ENCODE data around the gene PABPC1L.

PABPC1L gene

GRCh38 chr20:44973053-44973452, 63.2 kb downstream of the PABPC1L start (continued):
- TF ChIP-seq, protein P1, sequence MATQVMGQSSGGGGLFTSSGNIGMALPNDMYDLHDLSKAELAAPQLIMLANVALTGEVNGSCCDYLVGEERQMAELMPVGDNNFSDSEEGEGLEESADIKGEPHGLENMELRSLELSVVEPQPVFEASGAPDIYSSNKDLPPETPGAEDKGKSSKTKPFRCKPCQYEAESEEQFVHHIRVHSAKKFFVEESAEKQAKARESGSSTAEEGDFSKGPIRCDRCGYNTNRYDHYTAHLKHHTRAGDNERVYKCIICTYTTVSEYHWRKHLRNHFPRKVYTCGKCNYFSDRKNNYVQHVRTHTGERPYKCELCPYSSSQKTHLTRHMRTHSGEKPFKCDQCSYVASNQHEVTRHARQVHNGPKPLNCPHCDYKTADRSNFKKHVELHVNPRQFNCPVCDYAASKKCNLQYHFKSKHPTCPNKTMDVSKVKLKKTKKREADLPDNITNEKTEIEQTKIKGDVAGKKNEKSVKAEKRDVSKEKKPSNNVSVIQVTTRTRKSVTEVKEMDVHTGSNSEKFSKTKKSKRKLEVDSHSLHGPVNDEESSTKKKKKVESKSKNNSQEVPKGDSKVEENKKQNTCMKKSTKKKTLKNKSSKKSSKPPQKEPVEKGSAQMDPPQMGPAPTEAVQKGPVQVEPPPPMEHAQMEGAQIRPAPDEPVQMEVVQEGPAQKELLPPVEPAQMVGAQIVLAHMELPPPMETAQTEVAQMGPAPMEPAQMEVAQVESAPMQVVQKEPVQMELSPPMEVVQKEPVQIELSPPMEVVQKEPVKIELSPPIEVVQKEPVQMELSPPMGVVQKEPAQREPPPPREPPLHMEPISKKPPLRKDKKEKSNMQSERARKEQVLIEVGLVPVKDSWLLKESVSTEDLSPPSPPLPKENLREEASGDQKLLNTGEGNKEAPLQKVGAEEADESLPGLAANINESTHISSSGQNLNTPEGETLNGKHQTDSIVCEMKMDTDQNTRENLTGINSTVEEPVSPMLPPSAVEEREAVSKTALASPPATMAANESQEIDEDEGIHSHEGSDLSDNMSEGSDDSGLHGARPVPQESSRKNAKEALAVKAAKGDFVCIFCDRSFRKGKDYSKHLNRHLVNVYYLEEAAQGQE (tag by site-specific recombination; IDR thresholded peaks at IDR 0.05), result no peak
- TF ChIP-seq ZNF112 (tag by site-specific recombination; IDR thresholded peaks at IDR 0.05), result no peak
- TF ChIP-seq ZNF433 (tag by site-specific recombination; IDR thresholded peaks at IDR 0.05; ENCODE audit: low read depth), result no peak
- no peak for TF ChIP-seq ZSCAN16 (tag by site-specific recombination; IDR thresholded peaks at IDR 0.05)
- TF ChIP-seq, protein P2, sequence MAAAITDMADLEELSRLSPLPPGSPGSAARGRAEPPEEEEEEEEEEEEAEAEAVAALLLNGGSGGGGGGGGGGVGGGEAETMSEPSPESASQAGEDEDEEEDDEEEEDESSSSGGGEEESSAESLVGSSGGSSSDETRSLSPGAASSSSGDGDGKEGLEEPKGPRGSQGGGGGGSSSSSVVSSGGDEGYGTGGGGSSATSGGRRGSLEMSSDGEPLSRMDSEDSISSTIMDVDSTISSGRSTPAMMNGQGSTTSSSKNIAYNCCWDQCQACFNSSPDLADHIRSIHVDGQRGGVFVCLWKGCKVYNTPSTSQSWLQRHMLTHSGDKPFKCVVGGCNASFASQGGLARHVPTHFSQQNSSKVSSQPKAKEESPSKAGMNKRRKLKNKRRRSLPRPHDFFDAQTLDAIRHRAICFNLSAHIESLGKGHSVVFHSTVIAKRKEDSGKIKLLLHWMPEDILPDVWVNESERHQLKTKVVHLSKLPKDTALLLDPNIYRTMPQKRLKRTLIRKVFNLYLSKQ (tag by site-specific recombination; IDR thresholded peaks at IDR 0.05; ENCODE audit: borderline replicate concordance), result no peak
- TF ChIP-seq ZNF677 (tag by site-specific recombination; IDR thresholded peaks at IDR 0.05), result no peak
- TF ChIP-seq, protein P3, sequence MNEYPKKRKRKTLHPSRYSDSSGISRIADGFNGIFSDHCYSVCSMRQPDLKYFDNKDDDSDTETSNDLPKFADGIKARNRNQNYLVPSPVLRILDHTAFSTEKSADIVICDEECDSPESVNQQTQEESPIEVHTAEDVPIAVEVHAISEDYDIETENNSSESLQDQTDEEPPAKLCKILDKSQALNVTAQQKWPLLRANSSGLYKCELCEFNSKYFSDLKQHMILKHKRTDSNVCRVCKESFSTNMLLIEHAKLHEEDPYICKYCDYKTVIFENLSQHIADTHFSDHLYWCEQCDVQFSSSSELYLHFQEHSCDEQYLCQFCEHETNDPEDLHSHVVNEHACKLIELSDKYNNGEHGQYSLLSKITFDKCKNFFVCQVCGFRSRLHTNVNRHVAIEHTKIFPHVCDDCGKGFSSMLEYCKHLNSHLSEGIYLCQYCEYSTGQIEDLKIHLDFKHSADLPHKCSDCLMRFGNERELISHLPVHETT (tag by site-specific recombination; IDR thresholded peaks at IDR 0.05), result peak; percentile 64; the same call in 1 of the 2 replicates
- no peak for TF ChIP-seq ZNF514 (tag by site-specific recombination; IDR thresholded peaks at IDR 0.05)
- no peak for TF ChIP-seq PBX3 (CRISPR knock-in tag; IDR thresholded peaks at IDR 0.05)
- TF ChIP-seq, protein P4, sequence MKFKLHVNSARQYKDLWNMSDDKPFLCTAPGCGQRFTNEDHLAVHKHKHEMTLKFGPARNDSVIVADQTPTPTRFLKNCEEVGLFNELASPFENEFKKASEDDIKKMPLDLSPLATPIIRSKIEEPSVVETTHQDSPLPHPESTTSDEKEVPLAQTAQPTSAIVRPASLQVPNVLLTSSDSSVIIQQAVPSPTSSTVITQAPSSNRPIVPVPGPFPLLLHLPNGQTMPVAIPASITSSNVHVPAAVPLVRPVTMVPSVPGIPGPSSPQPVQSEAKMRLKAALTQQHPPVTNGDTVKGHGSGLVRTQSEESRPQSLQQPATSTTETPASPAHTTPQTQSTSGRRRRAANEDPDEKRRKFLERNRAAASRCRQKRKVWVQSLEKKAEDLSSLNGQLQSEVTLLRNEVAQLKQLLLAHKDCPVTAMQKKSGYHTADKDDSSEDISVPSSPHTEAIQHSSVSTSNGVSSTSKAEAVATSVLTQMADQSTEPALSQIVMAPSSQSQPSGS (tag by site-specific recombination; IDR thresholded peaks at IDR 0.05; ENCODE audit: low read depth), result peak; percentile 80
- TF ChIP-seq ZNF571 (tag by site-specific recombination; IDR thresholded peaks at IDR 0.05), result no peak
- TF ChIP-seq KLF10 (tag by site-specific recombination; IDR thresholded peaks at IDR 0.05), result 0 out of 2 replicates have a peak, but pooled peaks have one; percentile 50
- TF ChIP-seq ZNF324 (tag by site-specific recombination; IDR thresholded peaks at IDR 0.05), result no peak
- no peak for TF ChIP-seq ZNF280D (tag by site-specific recombination; IDR thresholded peaks at IDR 0.05)
- no peak for TF ChIP-seq ZNF214 (tag by site-specific recombination; IDR thresholded peaks at IDR 0.05; ENCODE audit: borderline replicate concordance)
- TF ChIP-seq, protein P5, sequence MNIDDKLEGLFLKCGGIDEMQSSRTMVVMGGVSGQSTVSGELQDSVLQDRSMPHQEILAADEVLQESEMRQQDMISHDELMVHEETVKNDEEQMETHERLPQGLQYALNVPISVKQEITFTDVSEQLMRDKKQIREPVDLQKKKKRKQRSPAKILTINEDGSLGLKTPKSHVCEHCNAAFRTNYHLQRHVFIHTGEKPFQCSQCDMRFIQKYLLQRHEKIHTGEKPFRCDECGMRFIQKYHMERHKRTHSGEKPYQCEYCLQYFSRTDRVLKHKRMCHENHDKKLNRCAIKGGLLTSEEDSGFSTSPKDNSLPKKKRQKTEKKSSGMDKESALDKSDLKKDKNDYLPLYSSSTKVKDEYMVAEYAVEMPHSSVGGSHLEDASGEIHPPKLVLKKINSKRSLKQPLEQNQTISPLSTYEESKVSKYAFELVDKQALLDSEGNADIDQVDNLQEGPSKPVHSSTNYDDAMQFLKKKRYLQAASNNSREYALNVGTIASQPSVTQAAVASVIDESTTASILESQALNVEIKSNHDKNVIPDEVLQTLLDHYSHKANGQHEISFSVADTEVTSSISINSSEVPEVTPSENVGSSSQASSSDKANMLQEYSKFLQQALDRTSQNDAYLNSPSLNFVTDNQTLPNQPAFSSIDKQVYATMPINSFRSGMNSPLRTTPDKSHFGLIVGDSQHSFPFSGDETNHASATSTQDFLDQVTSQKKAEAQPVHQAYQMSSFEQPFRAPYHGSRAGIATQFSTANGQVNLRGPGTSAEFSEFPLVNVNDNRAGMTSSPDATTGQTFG (tag by site-specific recombination; IDR thresholded peaks at IDR 0.05; ENCODE audit: borderline replicate concordance), result no peak
- no peak for TF ChIP-seq ZNF274 (IDR thresholded peaks at IDR 0.05; ENCODE audit: low read length)
- TF ChIP-seq ZNF274 (tag by site-specific recombination; IDR thresholded peaks at IDR 0.05; ENCODE audit: borderline replicate concordance), result no peak
- peak; percentile 42; the same call in 1 of the 2 replicates for TF ChIP-seq ZXDB (tag by site-specific recombination; IDR thresholded peaks at IDR 0.05)
- 0 out of 2 replicates have a peak, but pooled peaks have one; percentile 17 for TF ChIP-seq IKZF3 (tag by site-specific recombination; IDR thresholded peaks at IDR 0.05)
- TF ChIP-seq ZNF513 (tag by site-specific recombination; IDR thresholded peaks at IDR 0.05), result no peak
- TF ChIP-seq ZFHX2 (tag by site-specific recombination; conservative IDR thresholded peaks at IDR 0.05), result no peak
- TF ChIP-seq SCRT1 (tag by site-specific recombination; IDR thresholded peaks at IDR 0.05; ENCODE audit: borderline replicate concordance), result no peak
- no peak for TF ChIP-seq ZNF544 (tag by site-specific recombination; IDR thresholded peaks at IDR 0.05)
